Activated T-helper 17 cell treated with anti-CD3 and anti-CD28 coated beads, Interleukin-2, amount 50 U/mL, for 72 hours (primary cell): Measurements from ENCODE around the gene PRKACA. TPM values are rescaled to one million over a fixed set of nuclear protein-coding genes. Genes with fewer than 3 reads are reported as not detected.
"Not testable (repeated sequence)": the region's sequence is repeated elsewhere in the genome, so short reads cannot be mapped to it uniquely, and the experiment has no call there.

Source experiments
- ATAC-seq: fragments of 150-1000 bp; cut with Tn5 transposase; replicated peaks from 2 replicates; pipeline ENCODE4 v1.10.0; 2021; ENCODE audit warnings: mild to moderate bottlenecking, moderate library complexity
- H3K27ac Mint-ChIP-seq: one replicate; pipeline ENCODE4 v1.8.0; 2022; ENCODE audit warnings: mixed read lengths
- H3K27me3 Mint-ChIP-seq: one replicate; pipeline ENCODE4 v1.8.0; 2022; ENCODE audit warnings: mixed read lengths
- H3K36me3 Mint-ChIP-seq: one replicate; pipeline ENCODE4 v1.8.0; 2022; ENCODE audit warnings: low read depth, mild to moderate bottlenecking, mixed read lengths
- H3K4me1 Mint-ChIP-seq: one replicate; pipeline ENCODE4 v1.8.0; 2022; ENCODE audit warnings: mixed read lengths
- H3K4me3 Mint-ChIP-seq: one replicate; pipeline ENCODE4 v1.8.0; 2022; ENCODE audit warnings: mild to moderate bottlenecking, mixed read lengths
- H3K9me3 Mint-ChIP-seq: one replicate; pipeline ENCODE4 v1.8.0; 2022; ENCODE audit warnings: mixed read lengths
- total RNA-seq, 2 donors: library from RNA; stranded (reverse); gene quantifications; one replicate each; pipeline ENCODE4 v1.2.3, GENCODE V29; 2022

Gene PRKACA
- total RNA-seq, 2 donors from 2014 or later = 43.1 to 69.5 TPM

DNA sequence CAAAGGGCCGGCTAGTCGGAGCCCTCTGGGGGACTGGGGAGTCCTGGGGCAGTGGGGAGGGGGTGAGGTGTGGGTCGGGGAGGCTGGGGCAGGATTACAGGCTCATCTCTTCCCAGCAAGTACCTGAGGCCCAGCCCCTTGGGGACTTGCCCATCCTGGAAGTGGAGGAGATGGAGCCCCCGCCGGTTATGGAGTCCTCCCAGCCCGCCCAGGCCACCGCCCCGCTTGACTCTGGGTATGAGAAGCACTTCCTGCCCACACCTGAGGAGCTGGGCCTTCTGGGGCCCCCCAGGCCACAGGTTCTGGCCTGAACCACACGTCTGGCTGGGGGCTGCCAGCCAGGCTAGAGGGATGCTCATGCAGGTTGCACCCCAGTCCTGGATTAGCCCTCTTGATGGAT, 65.6 kb downstream of the PRKACA start:
- Mint-ChIP-seq H3K27ac (peak overlapping the region; percentile 60), H3K4me1 (no peaks in the 10 kb centered on the region), H3K4me3 (no peak overlapping the region), H3K27me3 (no peaks in the 10 kb centered on the region), H3K9me3 (no peaks in the 10 kb centered on the region), H3K36me3 (peaks cover 61% of the 10 kb centered on the region)
- ATAC-seq = no peak

DNA sequence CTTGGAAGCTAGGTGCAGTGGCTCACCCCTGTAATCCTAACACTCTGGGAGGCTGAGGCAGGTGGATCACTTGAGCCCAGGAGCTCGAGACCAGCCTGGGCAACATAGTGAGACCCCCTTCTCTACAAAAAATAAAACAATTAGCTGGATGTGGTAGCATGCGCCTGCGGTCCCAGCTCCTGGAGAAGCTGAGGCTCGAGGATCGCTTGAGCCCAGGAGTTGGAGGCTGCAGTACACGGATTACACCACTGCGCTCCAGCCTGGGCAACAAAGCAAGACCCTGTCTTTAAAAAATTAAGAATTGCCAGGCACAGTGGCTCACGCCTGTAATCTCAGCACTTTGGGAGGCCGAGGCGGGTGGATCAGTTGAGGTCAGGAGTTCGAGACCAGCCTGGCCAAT, 66.6 kb downstream of the PRKACA start:
- H3K36me3 Mint-ChIP-seq = peaks cover 71% of the 10 kb centered on the region
- ATAC-seq, H3K9me3 Mint-ChIP-seq, H3K4me1 Mint-ChIP-seq, H3K27me3 Mint-ChIP-seq, H3K4me3 Mint-ChIP-seq, H3K27ac Mint-ChIP-seq: not testable (repeated sequence)

DNA sequence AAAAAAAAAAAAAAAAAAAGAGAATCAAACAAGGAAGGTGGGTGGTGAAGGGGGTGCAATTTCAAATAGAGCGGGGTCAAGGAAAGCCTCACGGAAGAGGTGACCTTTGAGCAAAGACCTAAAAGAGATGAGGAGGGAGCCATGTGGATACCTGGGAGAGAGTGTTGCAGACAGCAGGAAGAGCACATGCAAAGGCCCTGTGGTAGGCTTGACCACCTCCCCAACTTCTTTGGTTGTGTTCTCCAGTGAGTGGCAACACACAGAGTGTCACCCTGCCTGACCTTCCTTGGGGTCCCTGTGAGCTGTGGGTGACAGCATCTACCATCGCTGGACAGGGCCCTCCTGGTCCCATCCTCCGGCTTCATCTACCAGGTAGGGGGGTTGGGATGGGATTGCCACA, 67.0 kb downstream of the PRKACA start:
- Mint-ChIP-seq H3K27me3 (no peaks in the 10 kb centered on the region), H3K27ac (no peak overlapping the region)

DNA sequence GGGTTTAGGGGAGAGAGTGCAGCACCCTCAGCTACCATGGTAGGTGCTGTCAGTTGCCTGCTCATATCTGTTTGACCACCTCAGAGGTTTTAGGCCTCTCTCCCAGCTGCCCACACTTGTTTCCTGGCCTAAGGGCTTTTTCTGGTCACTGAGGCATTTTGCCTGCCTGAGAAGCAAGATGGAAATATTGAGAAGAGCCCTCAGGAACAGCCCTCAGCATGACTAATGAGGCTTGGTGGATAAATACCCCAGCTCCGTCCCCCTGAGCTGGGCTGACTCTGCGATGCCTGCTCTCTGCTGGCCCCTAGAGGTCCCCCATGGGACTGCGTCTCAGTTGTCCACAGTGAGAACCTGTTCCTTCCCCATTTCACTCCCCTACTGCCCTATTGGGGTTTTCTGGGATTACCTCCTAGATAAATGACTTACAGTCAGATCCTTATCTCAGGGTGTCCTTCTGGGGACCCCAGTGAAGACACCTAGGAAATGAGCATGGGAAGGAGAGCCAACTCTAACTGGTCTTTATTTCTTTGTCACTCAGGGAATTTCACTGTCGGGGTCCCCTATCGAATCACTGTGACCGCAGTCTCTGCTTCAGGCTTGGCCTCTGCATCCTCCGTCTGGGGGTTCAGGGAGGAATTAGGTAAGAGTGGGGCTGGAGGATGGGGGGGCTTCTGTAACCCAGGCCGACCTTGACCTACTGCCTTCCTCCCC, 69.0 kb downstream of the PRKACA start:
- no peak overlapping the region for H3K4me3 Mint-ChIP-seq
- peaks cover 92% of the 10 kb centered on the region for H3K36me3 Mint-ChIP-seq
- H3K27me3 Mint-ChIP-seq = no peaks in the 10 kb centered on the region
- no peak overlapping the region for H3K27ac Mint-ChIP-seq
- ATAC-seq = peak; percentile 87
- no peaks in the 10 kb centered on the region for H3K9me3 Mint-ChIP-seq
- no peaks in the 10 kb centered on the region for H3K4me1 Mint-ChIP-seq

More for the DNA sequence above, 67.0 kb downstream of the PRKACA start:
- no peaks in the 10 kb centered on the region for H3K4me1 Mint-ChIP-seq
- peaks cover 76% of the 10 kb centered on the region for H3K36me3 Mint-ChIP-seq
- no peak overlapping the region for H3K4me3 Mint-ChIP-seq
- H3K9me3 Mint-ChIP-seq = no peaks in the 10 kb centered on the region
- ATAC-seq = no peak

DNA sequence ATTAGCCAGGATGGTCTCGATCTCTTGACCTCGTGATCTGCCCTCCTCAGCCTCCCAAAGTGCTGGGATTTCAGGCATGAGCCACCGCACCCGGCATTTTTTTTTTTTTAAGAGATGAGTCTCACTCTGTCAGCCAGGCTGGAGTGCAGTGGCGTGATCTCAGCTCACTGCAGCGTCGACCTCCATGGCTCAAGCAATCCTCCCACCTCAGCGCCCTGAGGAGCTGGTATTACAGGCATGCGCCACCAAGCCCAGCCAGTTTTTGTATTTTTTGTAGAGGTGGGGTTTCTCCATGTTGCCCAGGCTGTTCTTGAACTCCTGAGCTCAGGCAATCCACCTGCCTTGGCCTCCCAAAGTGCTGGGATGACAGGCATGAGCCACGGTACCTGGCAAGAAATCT, 69.7 kb downstream of the PRKACA start:
- H3K4me3 Mint-ChIP-seq, ATAC-seq, H3K27me3 Mint-ChIP-seq, H3K27ac Mint-ChIP-seq, H3K4me1 Mint-ChIP-seq, H3K9me3 Mint-ChIP-seq: not testable (repeated sequence)
- peaks cover 95% of the 10 kb centered on the region for H3K36me3 Mint-ChIP-seq

DNA sequence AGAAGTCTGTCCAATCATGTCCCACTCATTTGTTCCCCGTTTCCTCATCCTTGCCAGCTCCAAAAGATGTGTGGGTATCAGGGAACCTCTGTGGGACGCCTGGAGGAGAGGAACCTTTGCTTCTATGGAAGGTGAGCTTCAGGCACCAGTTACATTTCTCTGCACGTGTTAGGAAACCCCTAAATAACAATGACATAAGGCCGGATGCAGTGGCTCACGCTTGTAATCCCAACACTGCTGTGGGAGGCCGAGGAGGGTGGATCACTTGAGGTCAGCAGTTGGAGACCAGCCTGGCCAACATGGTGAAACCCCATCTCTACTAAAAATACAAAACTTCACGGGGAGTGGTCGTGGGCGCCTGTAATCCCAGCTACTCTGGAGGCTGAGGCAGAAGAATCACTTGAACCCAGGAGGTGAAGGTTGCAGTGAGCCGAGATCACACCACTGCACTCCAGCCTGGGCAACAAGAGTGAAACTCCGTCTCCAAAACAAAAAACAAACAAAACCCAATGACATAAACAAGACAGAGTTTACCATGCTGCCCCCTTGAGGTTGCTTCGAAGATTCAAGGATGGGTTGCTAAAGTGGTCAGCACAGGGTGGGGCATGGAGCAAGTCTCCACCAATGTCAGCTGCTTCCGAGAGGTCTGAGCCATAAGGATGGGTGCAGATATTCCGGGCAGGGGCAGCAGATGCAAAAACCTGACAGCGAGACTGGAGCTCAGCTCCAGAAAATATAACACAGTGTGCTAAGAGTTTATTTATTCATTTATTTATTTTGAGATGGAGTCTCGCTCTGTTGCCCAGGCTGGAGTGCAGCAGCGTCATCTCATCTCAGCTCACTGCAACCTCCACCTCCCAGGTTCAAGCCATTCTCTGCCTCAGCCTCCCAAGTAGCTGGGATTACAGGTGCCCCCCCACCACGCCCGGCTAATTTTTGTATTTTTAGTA, 74.6 kb downstream of the PRKACA start:
- Mint-ChIP-seq H3K36me3 (peaks cover 94% of the 10 kb centered on the region), H3K27ac (peak overlapping the region; percentile 83)
- not testable (repeated sequence) for H3K9me3 Mint-ChIP-seq, H3K4me3 Mint-ChIP-seq, H3K4me1 Mint-ChIP-seq, H3K27me3 Mint-ChIP-seq
- ATAC-seq = peak; percentile 61

Other genes with a start within 250 kb of the PRKACA start
- 1 to 10 TPM; 1.2 to 3.6 TPM for gene NANOS3, start 240.6 kb downstream of the PRKACA start, total RNA-seq
- 10 to 100 TPM in 1 of 2 donors, 1 to 10 TPM in 1; 4.8 to 12.5 TPM for gene BRME1, start 211.6 kb downstream of the PRKACA start, total RNA-seq
- 10 to 100 TPM; 34.6 to 35.4 TPM for gene CC2D1A, start 211.6 kb downstream of the PRKACA start, total RNA-seq
- 1 to 10 TPM in 1 of 2 donors, under 1 TPM in 1; 0.90 to 1.0 TPM for gene PODNL1, start 179.3 kb downstream of the PRKACA start, total RNA-seq
- gene DCAF15, start 165.3 kb downstream of the PRKACA start, total RNA-seq = 10 to 100 TPM; 60.9 to 67.7 TPM
- 10 to 100 TPM; 12.6 to 12.9 TPM for gene RFX1, start 111.4 kb downstream of the PRKACA start, total RNA-seq
- not detected for gene RLN3, start 89.6 kb downstream of the PRKACA start, total RNA-seq
- gene IL27RA, start 86.0 kb downstream of the PRKACA start, total RNA-seq = 10 to 100 TPM; 52.1 to 53.9 TPM
- not detected for gene PALM3, start 55.7 kb downstream of the PRKACA start, total RNA-seq
- 1 to 10 TPM; 1.5 to 4.1 TPM for gene MISP3, start 45.0 kb downstream of the PRKACA start, total RNA-seq
- under 1 TPM in 1 of 2 donors, not detected in 1; 0.42 TPM for gene C19orf67, start 32.0 kb downstream of the PRKACA start, total RNA-seq
- 10 to 100 TPM; 62.1 to 77.5 TPM for gene SAMD1, start 27.0 kb downstream of the PRKACA start, total RNA-seq
- gene ASF1B, start 18.8 kb upstream of the PRKACA start, total RNA-seq = 10 to 100 TPM; 62.6 to 73.7 TPM
- 1 to 10 TPM; 3.9 to 8.4 TPM for gene ADGRL1, start 88.4 kb upstream of the PRKACA start, total RNA-seq